Measurements from ENCODE around the gene SOBP. TPM values are rescaled to one million over a fixed set of nuclear protein-coding genes. Genes with fewer than 3 reads are reported as not detected.

SOBP gene
- total RNA-seq, 1 experiment from 2014 or later = 0.22 TPM

DNA sequence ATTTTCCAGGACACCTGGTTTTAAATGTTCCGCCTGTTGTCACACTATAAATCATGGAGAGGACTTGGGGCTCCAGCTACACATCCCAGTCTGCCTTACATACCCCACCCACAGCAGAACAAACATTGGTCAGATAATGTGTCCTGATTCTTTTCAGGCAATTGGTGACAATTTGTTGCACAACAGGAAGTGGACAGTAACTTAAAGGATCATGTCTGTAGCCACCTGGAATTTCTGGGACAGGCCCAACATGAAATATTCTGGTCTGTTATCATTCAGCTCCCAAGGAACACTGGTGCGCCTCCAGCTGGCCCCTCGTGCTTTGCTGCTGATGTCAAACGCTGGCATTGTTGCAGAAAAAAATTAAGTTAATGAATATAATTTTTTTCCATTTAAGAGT lies 117.2 kb downstream of the SOBP start:
- no peaks in the 10 kb centered on the region for H3K9me3 ChIP-seq (ENCODE audit: insufficient read depth, low read depth)
- H3K4me2 ChIP-seq = no peak overlapping the region
- H3K27me3 ChIP-seq (ENCODE audit: insufficient read depth, low read depth) = no peaks in the 10 kb centered on the region
- no peak overlapping the region for H3K4me3 ChIP-seq
- 0 out of 2 replicates have a peak, but pooled peaks cover 5% of the 10 kb centered on the region for H3F3A ChIP-seq (ENCODE audit: insufficient read depth, low read depth)
- no TSS peak for BruUV-seq (replicated peaks)
- no peaks in the 10 kb centered on the region for H3K9me2 ChIP-seq (ENCODE audit: insufficient read depth)
- no peak overlapping the region for H2AFZ ChIP-seq
- no peak overlapping the region for H3K27ac ChIP-seq
- H3K36me3 ChIP-seq (ENCODE audit: low read depth) = no peaks in the 10 kb centered on the region
- H4K20me1 ChIP-seq (ENCODE audit: insufficient read depth) = no peaks in the 10 kb centered on the region
- no peaks in the 10 kb centered on the region for H3K79me2 ChIP-seq (ENCODE audit: low read depth)
- POLR2A ChIA-PET (ENCODE audit: unreplicated experiment) = interaction anchor here (0.6 kb wide), 1 partner anchor 138 kb away, joined by 3 read pairs; no protein-coding TSS in a partner anchor
- CTCF ChIA-PET = no interaction called here
- no peak for TF ChIP-seq EZH2 (IDR thresholded peaks at IDR 0.05; ENCODE audit: low read depth)
- TF ChIP-seq, protein P1, sequence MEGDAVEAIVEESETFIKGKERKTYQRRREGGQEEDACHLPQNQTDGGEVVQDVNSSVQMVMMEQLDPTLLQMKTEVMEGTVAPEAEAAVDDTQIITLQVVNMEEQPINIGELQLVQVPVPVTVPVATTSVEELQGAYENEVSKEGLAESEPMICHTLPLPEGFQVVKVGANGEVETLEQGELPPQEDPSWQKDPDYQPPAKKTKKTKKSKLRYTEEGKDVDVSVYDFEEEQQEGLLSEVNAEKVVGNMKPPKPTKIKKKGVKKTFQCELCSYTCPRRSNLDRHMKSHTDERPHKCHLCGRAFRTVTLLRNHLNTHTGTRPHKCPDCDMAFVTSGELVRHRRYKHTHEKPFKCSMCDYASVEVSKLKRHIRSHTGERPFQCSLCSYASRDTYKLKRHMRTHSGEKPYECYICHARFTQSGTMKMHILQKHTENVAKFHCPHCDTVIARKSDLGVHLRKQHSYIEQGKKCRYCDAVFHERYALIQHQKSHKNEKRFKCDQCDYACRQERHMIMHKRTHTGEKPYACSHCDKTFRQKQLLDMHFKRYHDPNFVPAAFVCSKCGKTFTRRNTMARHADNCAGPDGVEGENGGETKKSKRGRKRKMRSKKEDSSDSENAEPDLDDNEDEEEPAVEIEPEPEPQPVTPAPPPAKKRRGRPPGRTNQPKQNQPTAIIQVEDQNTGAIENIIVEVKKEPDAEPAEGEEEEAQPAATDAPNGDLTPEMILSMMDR (conservative IDR thresholded peaks at IDR 0.05) = no peak
- DNase-seq = peak in 1 of 2 experiments; percentile 60
- intact Hi-C loops (cut with micrococcal nuclease; ENCODE audit: unreplicated experiment) = no loop called here
- peaks cover 6% of the 10 kb centered on the region; the same call in 1 of the 2 replicates for H3K4me1 ChIP-seq (replicated peaks; ENCODE audit: insufficient read depth)

DNA sequence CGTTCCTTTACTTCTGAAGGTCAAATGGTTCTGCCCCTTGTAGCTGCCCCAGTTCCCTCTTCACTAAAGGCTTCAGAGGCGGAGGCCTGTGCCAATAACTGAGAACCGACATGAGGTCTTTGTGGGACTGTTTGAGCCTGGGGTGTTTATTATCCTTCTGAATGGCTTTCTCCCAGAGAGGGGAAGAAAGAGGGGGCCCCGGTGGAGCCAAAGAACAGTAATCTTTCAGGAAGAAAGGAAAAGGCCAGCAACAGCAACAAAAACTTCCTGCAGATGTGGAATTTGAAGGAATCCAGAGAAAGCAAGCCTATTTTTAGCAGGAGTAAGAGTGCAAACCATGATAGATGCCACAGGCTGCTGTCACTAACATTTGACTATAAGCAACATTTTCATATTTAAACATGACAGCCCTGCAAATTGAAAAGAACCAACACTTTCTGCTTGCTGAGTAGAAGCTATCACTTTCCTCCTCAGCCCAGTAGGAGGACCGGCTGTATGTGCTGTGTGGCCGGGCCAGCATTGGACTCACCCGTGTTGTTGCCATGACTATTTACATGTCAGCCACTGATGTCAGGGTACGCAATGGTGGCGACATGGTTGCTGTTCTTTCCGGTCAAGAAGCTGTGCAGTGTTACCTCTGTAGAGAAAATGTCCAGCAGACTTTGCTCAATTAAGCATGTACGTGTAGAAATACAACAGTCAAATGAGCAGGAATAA lies 121.3 kb downstream of the SOBP start:
- no TSS peak for BruUV-seq (replicated peaks)
- Histone ChIP-seq H3K36me3 (ENCODE audit: low read depth) (no peaks in the 10 kb centered on the region), H3K4me2 (no peak overlapping the region), H3K27ac (no peak overlapping the region), H2AFZ (no peak overlapping the region), H4K20me1 (ENCODE audit: insufficient read depth) (no peaks in the 10 kb centered on the region), H3F3A (ENCODE audit: insufficient read depth, low read depth) (0 out of 2 replicates have a peak, but pooled peaks cover 5% of the 10 kb centered on the region), H3K4me3 (no peak overlapping the region), H3K9me2 (ENCODE audit: insufficient read depth) (no peaks in the 10 kb centered on the region), H3K27me3 (ENCODE audit: insufficient read depth, low read depth) (no peaks in the 10 kb centered on the region), H3K4me1 (replicated peaks; ENCODE audit: insufficient read depth) (peaks cover 6% of the 10 kb centered on the region; the same call in 1 of the 2 replicates), H3K79me2 (ENCODE audit: low read depth) (no peaks in the 10 kb centered on the region), H3K9me3 (ENCODE audit: insufficient read depth, low read depth) (no peaks in the 10 kb centered on the region)
- ChIA-PET CTCF (no interaction called here), POLR2A (ENCODE audit: unreplicated experiment) (interaction anchor here (0.6 kb wide), 1 partner anchor 1026 kb away, joined by 4 read pairs; no protein-coding TSS in a partner anchor)
- peak in 1 of 2 experiments; percentile 2 for DNase-seq
- intact Hi-C loops (cut with micrococcal nuclease; ENCODE audit: unreplicated experiment) = no loop called here
- TF ChIP-seq, protein P1 (conservative IDR thresholded peaks at IDR 0.05) = no peak
- TF ChIP-seq EZH2 (IDR thresholded peaks at IDR 0.05; ENCODE audit: low read depth) = no peak

DNA sequence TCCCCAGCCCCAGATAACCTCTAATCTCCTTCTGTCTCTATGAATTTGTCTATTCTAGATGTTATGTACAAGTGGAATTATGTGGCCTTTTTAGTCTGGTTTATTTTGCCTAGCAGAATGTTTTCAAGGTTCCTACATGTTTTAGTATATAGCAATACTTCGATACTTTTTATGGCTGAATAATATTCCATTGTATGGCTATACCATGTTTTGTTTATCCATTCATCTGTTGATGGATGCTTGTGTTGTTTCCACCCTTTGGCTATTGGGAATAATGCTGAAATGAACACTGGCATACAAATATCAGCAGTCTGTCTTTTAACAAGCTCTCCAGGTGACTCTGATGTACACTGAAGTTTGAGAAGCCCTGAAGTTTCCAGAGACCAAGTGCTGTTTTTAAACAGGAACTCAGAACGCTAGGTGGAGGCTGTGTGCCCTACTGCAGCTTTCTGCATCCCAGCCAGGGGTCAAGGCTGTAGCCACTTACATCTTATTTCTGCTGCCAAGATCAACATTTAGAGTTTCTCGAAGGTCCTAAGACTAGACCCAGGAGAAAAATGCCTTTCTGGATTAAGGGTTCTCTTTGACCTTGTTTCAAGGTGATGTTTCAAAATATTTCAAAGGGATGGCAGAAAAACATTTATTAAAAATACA lies 123.0 kb downstream of the SOBP start:
- Histone ChIP-seq H3K9me2 (ENCODE audit: insufficient read depth) (no peaks in the 10 kb centered on the region), H3K79me2 (ENCODE audit: low read depth) (no peaks in the 10 kb centered on the region), H3K9me3 (ENCODE audit: insufficient read depth, low read depth) (no peaks in the 10 kb centered on the region), H2AFZ (no peak overlapping the region), H3K27me3 (ENCODE audit: insufficient read depth, low read depth) (no peaks in the 10 kb centered on the region), H3K36me3 (ENCODE audit: low read depth) (no peaks in the 10 kb centered on the region), H4K20me1 (ENCODE audit: insufficient read depth) (no peaks in the 10 kb centered on the region), H3K27ac (no peak overlapping the region), H3K4me2 (no peak overlapping the region), H3K4me1 (replicated peaks; ENCODE audit: insufficient read depth) (no peaks in the 10 kb centered on the region), H3K4me3 (no peak overlapping the region), H3F3A (ENCODE audit: insufficient read depth, low read depth) (no peaks in the 10 kb centered on the region)
- intact Hi-C loops (cut with micrococcal nuclease; ENCODE audit: unreplicated experiment) = no loop called here
- peak in 1 of 2 experiments; percentile 30 for DNase-seq
- BruUV-seq (replicated peaks) = no TSS peak
- CTCF ChIA-PET = no interaction called here
- POLR2A ChIA-PET (ENCODE audit: unreplicated experiment) = no interaction called here
- TF ChIP-seq, protein P1 (conservative IDR thresholded peaks at IDR 0.05) = no peak
- TF ChIP-seq EZH2 (IDR thresholded peaks at IDR 0.05; ENCODE audit: low read depth) = no peak

All from PC-9 (cell line).